Measurements from ENCODE around the gene RAB9A.
A peak's percentile ranks its signal among the peaks of the same experiment; 100 is the strongest.
"Not testable (repeated sequence)": the region's sequence is repeated elsewhere in the genome, so short reads cannot be mapped to it uniquely, and the experiment has no call there.

RAB9A gene, protein sequence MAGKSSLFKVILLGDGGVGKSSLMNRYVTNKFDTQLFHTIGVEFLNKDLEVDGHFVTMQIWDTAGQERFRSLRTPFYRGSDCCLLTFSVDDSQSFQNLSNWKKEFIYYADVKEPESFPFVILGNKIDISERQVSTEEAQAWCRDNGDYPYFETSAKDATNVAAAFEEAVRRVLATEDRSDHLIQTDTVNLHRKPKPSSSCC

DNA sequence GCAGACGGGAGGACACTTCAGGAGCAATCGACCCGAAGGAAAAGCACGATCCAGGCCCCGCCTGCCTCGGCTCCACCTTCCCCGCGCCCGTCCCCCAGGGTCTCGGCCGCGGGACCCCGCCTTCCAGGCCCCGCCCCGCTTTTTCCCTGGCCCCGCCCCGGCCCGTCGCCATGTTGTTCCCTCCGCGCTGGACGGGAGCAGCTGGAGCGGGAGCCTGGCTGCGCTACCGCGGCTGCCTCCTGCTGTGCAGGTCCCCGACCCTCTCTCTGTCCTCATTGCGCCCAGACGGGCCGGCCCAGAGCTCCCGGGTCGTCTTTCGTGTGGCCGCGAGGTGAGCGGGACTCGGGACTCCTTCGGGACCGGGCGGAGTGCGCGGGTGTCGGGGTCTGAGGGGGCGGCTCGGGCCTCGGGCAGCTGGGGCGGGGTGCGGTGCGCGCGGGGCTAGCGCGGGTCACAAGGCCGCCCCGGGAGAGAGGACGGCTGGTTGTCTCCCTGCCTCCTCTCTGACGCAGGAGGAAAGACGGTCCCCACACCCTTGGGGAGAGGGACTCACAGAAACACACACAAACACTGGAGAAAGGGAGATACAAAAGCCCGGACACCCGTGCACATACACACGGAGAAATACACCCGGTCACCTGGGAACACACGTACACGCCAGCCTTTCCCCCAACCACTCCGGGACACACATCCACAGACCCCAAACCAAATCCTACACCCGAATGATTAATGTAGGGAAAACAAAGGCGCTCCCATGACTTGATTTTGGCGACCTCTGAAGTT lies at the start of gene RAB9A:
RAB9A (plus strand) TSS at position 171 of the 783 bp plus-strand sequence. CDS start 19,619 bp downstream, outside the sequence.
- peak; percentile 72 for DNase-seq (ENCODE audit: low read depth)

DNA sequence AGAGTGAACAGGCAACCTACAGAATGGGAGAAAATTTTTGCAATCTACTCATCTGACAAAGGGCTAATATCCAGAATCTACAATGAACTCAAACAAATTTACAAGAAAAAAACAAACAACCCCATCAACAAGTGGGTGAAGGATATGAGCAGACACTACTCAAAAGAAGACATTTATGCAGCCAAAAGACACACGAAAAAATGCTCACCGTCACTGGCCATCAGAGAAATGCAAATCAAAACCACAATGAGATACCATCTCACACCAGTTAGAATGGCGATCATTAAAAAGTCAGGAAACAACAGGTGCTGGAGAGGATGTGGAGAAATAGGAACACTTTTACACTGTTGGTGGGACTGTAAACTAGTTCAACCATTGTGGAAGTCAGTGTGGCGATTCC lies 47.2 kb upstream of the RAB9A start:
- DNase-seq (ENCODE audit: low read depth): not testable (repeated sequence)

DNA sequence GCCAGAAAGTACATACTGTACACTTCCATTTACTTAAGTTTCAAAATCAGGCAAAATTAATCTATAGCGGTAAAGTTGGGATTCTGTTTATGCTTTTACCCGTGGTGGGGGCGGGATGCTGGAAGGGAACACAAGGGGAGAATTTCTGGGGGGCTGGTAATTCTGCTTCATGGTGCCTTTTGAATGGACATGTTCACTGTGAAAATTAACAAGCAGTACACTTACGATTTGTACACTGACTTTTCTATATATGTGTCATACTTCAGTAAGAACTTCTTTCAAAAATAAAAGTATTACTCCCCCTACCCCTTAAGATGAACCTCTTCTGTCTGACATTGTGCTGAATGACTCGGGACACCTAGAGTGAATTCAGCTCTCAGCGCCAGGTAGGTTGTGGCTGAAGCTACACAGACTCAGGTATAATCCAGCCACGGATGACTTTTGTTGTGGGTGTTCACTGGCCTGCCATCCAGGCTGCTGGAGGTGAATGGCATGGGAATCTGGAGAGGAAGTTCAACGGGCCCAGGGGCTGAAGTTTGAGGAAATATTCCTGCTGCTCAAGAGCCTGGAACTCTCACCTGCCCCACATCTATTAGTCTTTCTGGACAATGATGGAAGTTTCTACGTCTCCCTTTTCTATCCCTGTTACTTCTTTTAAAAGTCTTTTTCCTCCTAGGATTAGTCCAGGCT lies 43.3 kb upstream of the RAB9A start:
- DNase-seq (ENCODE audit: low read depth): no peak

DNA sequence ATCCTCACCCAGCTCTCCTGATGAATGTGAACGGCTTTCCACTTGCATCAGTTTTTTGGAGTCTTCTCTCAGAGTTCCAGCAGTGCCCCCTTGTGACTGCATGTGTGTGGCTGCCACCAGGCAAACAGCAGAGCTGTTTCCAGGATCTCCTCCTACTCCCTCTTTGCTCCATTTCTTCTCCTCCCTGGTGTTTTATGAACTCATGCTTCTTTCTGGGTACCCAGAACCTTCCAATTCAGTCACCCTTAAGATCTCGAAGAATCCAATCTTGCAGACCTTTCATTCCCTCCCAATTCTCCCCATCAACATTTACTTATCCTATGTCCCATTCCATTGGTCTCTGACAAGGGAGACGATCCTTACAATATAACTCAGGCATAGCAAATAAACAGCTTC lies 42.8 kb upstream of the RAB9A start:
- no peak for DNase-seq (ENCODE audit: low read depth)

DNA sequence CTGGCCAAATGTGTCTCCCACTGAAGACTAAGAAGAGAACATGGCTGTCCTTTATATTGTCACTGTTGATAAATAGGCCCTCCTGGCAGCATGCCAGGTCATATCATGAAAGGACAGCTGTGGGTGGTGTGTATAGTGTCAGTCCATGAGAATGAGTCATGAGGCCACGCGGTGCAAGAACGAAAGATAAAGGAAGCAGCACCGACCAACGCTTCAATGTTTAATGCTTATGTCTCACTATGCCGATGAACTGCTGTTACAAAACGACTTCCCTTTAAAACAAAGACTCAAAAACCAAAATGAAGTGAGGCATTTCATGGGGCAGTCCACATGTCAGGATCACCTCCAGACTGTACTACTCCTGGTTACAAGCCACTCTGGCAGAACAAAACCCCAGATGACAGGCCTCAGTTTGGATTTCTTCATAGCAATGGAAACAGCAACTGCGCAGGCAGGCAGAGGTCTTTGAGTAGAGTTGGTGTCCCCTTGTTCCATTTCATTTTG lies 41.2 kb upstream of the RAB9A start:
- peak; percentile 41 for DNase-seq (ENCODE audit: low read depth)

DNA sequence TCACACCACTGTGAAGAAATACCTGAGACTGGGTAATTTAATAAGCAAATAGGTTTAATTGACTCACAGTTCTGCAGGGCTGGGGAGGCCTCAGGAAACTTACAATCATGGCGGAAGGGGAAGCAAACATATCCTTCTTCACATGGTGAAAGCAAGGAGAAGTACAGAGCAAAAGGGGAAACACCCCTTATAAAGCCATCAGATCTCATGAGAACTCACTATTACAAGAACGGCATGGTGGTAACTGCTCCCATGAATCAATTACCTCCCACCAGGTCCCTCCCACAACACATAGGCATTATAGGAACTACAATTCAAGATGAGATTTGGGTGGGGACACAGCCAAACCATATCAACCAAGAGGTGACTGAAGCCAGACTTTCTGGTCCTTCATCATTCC lies 40.6 kb upstream of the RAB9A start:
- not testable (repeated sequence) for DNase-seq (ENCODE audit: low read depth)

DNA sequence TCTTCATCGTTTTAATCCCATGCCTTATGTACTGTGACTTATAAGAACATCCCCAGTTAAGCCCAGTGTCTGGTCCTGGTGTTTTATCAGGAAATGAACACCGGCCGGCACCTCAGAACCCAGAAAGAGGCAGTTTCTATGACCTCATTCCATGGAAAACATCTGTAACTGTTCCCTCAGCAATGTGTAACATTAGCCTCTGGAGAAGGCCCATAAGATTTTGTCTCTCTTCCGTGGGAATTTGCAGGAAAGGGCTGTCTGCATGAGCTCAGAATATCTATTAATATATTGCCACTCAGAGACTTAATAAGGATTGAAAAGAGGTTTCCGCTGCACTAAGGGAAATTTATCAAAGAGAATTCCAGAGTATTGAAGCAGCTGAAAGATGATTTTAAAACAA lies 39.1 kb upstream of the RAB9A start:
- no peak for DNase-seq (ENCODE audit: low read depth)

DNA sequence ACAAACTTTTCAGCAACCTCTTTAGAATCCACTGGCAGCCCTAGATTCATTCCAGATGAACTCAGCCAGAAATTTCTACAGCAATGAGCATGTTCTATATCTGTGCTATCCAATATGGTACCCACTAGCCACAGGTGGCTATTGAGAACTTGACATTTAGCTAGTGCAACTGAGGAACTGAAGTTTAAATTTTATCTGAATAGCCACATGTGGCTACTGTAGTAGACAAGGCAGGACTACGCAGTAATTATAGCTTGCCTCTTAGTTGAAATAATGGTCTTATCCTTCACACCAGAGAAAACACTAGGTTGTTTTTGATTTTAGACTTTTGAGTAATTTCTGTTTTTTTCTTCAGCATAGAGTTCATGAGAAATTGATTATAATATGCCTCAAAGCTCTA lies 38.6 kb upstream of the RAB9A start:
- DNase-seq (ENCODE audit: low read depth): no peak

DNA sequence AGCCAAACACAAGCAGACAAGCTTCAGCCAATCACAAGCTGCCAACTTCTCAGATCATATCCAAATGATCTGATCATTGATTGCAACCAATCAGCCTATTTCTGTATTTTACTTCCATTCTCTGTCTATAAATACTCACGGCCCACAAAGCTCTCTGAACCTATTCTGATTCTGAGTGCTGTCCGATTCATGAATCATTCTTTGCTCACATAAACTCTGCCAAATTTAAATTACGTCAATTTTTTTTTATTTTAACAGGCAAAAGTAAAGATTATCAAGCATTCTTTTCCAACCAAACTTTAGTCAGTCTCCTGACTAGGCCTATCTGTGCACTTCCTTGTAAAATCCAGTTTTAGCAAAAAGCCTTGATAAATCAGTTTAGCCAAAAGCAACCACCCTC lies 37.8 kb upstream of the RAB9A start:
- no peak for DNase-seq (ENCODE audit: low read depth)

DNA sequence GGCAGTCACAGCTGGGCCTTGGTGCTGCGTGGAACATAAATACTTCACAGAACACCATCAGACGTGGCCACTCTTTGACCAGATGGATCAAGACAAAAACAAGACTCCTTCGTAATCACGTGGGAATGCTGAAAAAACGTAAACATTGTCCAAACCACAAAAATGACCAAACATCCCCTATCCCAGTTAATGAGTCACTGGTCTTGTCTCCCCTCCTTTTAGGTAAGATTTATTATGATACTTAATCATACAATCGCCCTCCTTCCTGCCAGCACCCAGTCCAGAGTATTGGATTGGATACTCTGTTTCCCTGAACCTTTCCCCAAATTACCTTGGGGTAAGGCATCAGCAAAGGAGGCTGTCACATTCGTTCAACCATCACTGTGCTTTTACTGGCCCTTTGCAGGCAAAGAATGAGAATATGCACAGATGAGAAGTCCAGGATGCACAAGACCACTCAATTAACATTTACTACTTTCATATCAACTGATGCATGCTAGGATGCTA lies 36.6 kb upstream of the RAB9A start:
- no peak for DNase-seq (ENCODE audit: low read depth)

DNA sequence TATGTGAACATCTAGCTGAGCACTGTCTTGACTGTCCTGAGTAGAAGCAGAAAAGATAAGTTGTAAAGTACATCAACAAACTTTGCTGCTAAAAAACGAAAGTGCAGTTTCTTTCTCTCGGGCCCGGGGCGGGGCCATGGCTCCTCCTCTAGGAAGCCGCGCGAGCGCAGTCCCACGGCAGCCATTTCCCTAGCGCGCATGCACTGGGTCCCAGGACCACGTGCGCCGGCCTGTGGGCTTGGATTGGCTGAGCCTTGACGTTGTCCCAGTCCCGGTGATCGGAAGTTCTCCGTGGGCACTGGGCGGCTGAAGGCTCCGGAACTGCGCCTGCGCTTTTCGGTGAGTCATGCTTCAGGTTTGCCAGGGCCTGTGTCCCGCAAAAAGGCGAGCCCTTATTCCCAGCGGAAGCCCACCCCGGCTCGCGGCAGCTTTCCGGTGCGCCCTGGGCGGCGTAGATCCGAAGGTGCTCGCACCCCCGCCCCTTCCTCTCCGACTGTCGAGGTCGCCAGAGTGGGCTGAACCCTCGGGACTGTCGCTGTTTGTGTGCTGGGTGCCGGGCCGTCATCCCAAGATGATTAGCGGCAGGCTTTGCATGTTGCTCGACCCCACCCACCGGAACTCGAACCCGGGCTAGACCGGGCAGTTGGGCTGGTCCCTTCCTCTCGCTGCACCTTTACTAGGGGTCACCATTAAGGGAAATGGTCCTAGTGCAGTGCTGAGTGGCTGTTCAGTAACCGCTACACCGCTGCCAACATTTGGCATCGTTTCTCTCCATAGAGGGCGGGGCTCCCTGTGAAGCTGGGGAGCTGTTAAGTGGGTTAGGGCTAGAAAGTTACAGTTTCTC lies 35.9 kb upstream of the RAB9A start, which contains the start of gene TCEANC:
TCEANC (plus strand) TSS at position 292 of the 844 bp plus-strand sequence. CDS start 9,368 bp downstream, outside the sequence.
- DNase-seq (ENCODE audit: low read depth): peak; percentile 87

DNA sequence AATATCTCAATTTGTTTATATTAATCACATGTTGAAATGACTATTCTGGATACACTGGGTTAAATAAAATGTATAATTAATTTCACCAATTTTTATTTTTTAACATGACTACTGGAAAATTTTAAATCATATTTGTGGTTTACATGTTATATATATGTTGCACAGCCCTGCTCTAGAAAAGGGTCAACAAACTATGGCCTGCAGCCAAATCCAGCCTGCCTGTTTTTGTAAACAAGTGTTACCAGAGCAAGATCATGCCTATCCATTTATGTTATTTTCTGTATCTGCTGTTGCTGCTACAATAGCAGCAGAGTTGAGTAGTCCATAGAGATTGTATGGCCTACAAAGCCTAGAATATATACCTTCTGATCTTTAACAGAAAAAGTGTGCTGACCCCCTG lies 34.8 kb upstream of the RAB9A start:
- DNase-seq (ENCODE audit: low read depth): no peak

DNA sequence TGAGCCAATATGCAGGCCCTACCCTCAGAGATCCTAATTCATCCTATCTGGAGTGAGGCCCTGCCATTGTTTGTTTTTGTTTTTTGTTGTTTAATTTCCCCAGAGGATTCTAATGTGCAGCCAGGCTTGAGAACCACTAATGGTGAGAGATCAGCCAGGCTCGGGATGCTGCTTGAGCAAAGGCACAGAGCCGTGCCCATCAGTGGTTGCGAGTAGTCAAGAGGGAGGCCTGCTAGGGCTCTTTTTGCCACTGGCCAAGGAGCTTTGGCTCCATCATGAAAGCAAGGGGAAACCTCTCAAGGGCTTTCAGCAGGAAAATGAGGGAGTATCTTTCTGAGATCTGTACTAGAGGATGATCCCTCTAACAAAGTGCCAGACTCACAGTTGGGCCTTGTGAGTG lies 33.3 kb upstream of the RAB9A start:
- DNase-seq (ENCODE audit: low read depth): no peak

DNA sequence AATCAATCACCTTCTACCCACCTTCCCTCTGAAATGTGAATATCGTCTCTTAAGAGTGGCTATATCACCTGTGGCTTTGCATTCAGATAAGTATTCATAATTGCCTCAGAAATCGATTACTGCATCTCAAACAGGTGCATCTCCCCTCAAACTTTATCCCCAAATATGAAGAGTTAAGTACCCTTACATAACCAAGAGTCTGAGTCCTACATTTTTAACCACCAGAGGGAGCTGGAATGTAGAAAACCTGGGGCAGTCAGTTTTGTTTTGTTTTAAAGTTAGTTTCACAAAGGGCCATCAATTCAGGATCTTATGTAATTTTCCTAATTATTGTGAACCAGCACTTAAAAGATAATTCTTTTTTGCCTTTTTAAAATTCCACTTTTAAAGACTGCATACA lies 30.3 kb upstream of the RAB9A start:
- DNase-seq (ENCODE audit: low read depth): peak; percentile 2

DNA sequence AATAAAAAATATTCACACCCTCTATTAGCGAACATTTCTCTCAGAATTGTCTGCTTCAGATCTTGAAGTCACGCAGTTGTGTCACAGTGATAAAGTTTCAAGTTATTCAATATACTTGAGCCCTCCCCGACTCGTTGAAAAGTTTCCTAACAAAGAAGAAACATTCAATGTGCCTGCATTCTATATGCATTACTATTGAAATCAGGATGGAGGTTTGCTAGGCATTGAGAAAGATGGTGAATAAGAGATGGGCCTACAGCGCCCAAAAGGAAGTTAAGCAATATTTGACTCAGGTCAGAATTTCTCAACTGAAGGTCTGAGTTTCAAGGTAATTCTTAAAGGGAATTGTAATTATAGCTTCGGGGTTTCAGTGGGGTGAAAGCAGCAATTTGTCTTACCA lies 29.9 kb upstream of the RAB9A start:
- DNase-seq (ENCODE audit: low read depth): no peak

DNA sequence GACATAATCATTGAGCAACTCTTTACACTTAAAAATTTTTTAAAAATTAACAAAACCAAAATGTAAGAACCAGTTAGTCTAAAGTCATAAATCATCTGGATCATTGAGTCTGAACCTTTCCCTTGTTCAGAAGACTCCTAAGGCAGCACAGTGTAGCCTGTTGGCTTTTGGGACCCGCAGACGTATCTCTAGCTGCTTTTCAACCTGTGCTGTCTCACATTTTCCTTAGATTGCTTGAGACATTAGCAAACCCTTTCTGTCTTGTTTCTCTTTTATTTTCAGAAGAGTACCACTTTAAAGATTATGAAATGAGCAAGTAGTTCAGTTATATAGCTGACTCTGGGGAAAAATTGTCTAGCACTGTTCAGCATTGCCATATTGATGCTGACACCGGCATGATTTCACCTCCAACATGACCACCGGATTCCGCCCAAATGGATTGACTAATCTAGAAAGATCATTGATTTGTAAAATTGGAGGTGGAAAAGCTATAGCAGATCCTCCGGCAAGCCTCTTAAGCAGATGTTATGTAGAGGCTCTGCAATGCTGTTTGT lies 27.1 kb upstream of the RAB9A start:
- no peak for DNase-seq (ENCODE audit: low read depth)

DNA sequence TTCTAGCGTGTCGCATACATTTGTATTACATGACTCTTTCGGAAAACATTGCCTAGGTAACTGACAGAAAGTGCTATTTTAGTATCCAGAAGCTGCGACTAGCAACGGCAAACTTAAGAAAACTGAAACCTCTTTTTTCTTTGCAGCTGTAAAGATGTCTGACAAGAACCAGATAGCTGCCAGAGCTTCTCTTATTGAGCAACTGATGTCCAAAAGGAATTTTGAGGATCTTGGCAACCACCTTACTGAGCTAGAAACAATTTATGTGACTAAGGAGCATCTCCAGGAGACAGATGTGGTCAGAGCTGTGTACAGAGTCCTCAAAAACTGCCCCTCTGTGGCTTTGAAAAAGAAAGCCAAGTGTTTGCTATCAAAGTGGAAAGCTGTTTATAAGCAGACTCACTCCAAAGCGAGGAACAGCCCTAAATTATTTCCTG lies 26.6 kb upstream of the RAB9A start:
- DNase-seq (ENCODE audit: low read depth): no peak

DNA sequence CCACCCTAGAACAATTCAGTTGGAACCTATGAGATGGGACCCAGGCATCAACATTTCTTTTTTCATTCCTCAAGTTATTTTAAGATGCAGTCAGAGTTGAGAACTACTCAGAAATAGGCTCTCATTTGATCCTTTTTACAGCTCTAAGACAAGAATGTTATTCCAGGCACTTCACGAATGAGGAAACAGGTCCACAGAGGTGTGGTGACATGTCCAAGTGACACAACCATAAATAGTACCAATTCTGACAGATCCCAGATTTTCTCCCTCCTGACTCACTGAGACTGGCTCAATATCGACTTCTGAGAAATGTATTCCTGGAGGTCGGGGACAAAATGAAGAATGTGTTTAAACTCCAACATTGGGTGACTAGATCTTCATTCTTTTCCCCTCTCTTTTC lies 24.9 kb upstream of the RAB9A start:
- no peak for DNase-seq (ENCODE audit: low read depth)

DNA sequence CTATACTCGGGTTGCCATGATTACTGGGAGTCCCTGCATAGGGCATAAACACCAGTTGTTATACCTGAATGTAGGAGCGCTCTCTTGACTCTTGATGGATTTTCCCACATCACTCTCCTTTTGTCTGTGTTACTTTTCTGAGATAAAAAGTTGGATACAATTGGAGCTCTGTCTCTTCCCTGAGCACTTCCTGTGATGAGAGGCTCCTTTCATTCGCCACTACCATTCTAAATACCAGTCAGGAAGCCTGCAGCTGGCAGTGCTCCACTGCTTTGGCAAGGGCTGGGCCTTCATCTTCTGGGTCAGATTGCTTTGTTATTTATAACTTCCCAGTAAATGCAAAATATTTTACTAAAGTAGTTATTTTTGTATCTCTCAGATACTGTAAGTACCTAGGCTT lies 22.1 kb upstream of the RAB9A start:
- no peak for DNase-seq (ENCODE audit: low read depth)

DNA sequence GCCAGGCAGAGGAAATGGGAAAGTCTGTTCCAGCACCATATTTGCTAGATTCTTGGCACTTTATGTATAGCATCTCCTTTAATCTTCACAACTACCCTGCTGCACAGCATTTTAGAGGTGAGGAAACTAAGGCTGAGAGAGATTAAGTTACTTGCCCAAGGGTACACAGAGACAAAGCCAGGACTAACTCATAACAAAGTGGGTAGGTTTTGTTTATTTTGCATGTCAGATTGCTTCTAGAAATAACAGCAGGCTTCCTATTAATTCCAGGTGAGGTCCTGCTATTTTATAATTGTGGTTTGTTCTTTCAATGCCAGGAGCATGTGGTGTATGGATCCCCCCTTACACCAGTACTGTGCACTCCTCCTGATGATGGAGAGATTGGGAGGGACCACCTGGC lies 21.0 kb upstream of the RAB9A start:
- no peak for DNase-seq (ENCODE audit: low read depth)

DNA sequence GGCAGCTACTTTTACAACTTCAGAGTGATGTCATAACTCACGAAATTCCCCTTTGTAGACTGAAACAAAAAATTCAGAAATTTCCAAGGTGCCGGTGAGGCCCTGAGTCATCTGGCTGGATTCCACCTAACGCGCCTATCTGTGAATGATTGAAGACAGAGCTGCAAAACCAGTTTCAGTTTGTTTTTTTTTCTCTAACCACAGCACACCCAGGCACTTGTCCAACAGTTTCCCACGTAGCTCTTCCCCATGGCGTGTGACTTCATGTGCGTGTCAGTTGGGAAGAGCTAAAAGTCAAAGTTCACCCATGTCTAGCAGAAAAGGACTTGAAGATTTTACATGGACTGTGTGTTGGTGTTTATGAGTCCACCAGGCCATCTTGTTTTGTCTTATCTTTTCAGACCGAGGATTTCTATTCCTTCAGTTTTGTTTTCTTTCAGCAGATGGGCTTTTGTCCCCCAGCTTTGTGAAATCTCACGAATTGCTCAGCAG lies 19.6 kb upstream of the RAB9A start:
- DNase-seq (ENCODE audit: low read depth): peak; percentile 51
